Right atrium auricular region (tissue), 2 donors: Measurements from ENCODE around the gene ARHGEF6. TPM values are rescaled to one million over a fixed set of nuclear protein-coding genes. Genes with fewer than 3 reads are reported as not detected.

Experiments used
- DNase-seq: peaks from one replicate; pipeline ENCODE4 v3.0.0-alpha.2; 2019; ENCODE audit warnings: low spot score
- H3K27ac ChIP-seq, 2 donors: fragments of 200-600 bp; sonication (generic); 1 replicate in 1 of 2; 2 replicates in 1 of 2; pipeline ENCODE4 v1.5.1; 2016 to 2019
- H3K27me3 ChIP-seq, 2 donors: fragments of 200-600 bp; sonication (generic); one replicate each; pipeline versions ENCODE4 v1.5.1 to v1.6.0; 2017 to 2019
- H3K36me3 ChIP-seq: fragments of 200-600 bp; sonication (generic); one replicate; pipeline ENCODE4 v1.5.1; 2016
- H3K4me1 ChIP-seq, 2 donors: fragments of 200-600 bp; sonication (generic); one replicate each; pipeline versions ENCODE4 v1.5.1 to v1.6.0; 2017 to 2019
- H3K4me3 ChIP-seq, 2 donors: fragments of 200-600 bp; sonication (generic); 1 replicate in 1 of 2; 2 replicates in 1 of 2; pipeline ENCODE4 v1.5.1; 2017 to 2019; ENCODE audit warnings: mild to moderate bottlenecking in 1 of 2, moderate library complexity in 1 of 2
- H3K9me3 ChIP-seq, 2 donors: fragments of 200-600 bp; sonication (generic); one replicate each; pipeline ENCODE4 v1.5.1; 2019
- CTCF ChIP-seq, 2 donors: fragments of 200-600 bp; sonication (generic); IDR thresholded peaks; one replicate each; pipeline ENCODE4 v1.5.1; 2019; ENCODE audit warnings: antibody characterized with exemption in 2 of 2
- total RNA-seq, 2 donors: library from RNA; depleted of rRNA; stranded (reverse); fragments of >200 nt; gene quantifications; one replicate each; pipeline ENCODE4 v1.1.0, GENCODE V29; 2016

ARHGEF6 gene
- total RNA-seq, 2 donors from 2014 or later: 41.3 to 45.8 TPM

- H3K27me3 ChIP-seq: no peaks in the 10 kb centered on the region
- H3K4me3 ChIP-seq: no peak overlapping the region
- DNase-seq: no peak
- H3K36me3 ChIP-seq: no peaks in the 10 kb centered on the region
- H3K4me1 ChIP-seq: no peaks in the 10 kb centered on the region
- H3K27ac ChIP-seq: no peak overlapping the region
- no peak for TF ChIP-seq CTCF (IDR thresholded peaks at IDR 0.05)
- H3K9me3 ChIP-seq: no peaks in the 10 kb centered on the region
Observed at GRCh38 chrX:136620780-136621179, 160.0 kb downstream of the ARHGEF6 start.

- no peaks in the 10 kb centered on the region for H3K9me3 ChIP-seq
- no peaks in the 10 kb centered on the region for H3K27me3 ChIP-seq
- no peaks in the 10 kb centered on the region for H3K36me3 ChIP-seq
- no peak for DNase-seq
- H3K4me1 ChIP-seq: no peaks in the 10 kb centered on the region
- H3K27ac ChIP-seq: no peak overlapping the region
- no peak overlapping the region for H3K4me3 ChIP-seq
- no peak for TF ChIP-seq CTCF (IDR thresholded peaks at IDR 0.05)
Observed at GRCh38 chrX:136619899-136620505, 160.7 kb downstream of the ARHGEF6 start.

DNA sequence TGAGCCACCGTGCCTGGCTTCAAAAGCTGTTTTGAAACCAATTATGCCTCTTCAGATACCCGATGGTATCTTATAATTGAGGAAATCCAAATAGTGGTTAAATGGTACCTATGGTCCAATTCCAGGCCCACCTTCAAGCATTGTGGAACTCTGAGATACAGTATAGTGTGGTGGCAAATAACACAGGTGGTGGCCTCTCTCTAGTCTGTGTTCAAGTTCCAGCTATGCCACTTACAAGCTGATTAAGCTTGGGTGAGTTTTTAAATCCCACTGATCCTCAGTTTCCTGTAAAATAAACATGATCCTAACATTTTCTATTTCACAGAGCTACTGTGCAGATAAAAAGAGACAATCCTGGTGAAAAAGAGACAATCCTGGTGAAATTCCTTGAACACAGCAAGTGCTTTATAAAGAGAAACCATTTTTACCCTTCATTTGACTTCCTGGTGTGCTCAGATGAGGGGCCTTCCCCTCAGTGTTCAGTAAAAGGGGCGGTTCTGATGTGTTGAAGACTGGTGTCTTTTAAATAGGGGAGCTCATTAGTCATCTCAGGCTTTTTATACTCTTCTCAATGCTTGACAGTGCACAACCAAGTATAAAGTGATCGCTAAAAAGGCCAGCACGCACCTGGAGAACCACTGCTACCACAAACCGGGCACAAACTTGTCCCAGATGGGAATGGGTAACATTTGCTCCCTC is 163.6 kb downstream of the ARHGEF6 start:
- DNase-seq: no peak
- no peak overlapping the region for H3K27ac ChIP-seq
- no peak for TF ChIP-seq CTCF (IDR thresholded peaks at IDR 0.05)
- no peak overlapping the region for H3K4me3 ChIP-seq
- no peaks in the 10 kb centered on the region for H3K4me1 ChIP-seq
- H3K9me3 ChIP-seq: no peaks in the 10 kb centered on the region
- no peaks in the 10 kb centered on the region for H3K36me3 ChIP-seq
- H3K27me3 ChIP-seq: no peaks in the 10 kb centered on the region

Other genes starting within 250 kb of the ARHGEF6 start
- not detected for gene VGLL1, start 248.7 kb downstream of the ARHGEF6 start, total RNA-seq
- under 1 TPM in 1 of 2 donors, not detected in 1; 0.16 TPM for gene CD40LG, start 132.8 kb downstream of the ARHGEF6 start, total RNA-seq
- gene RBMX, start 99.8 kb upstream of the ARHGEF6 start, total RNA-seq: 100 to 1,000 TPM; 127 to 176 TPM